MCF 10A (cell line): ENCODE results near the gene DCTPP1. TPM values are rescaled to one million over a fixed set of nuclear protein-coding genes. Genes with fewer than 3 reads are reported as not detected.

ENCODE experiments used
- BruUV-seq: library from RNA; stranded (reverse); fragments of 400-500 nt; replicated peaks from 2 replicates; lab custom pipeline; 2021; lab: Mats Ljungman, UMichigan
- CTCF ChIA-PET: fragments of 300-600 bp; sonication (Branson Sonifier 250); formaldehyde crosslinking; extraction: SDS; loops from one replicate; lab custom pipeline; 2021; ENCODE audit warnings: antibody characterized with exemption, inconsistent platforms; lab: Yijun Ruan, JAX
- POLR2A ChIA-PET: fragments of 300-600, 350-650 bp; sonication (Branson Sonifier 250); formaldehyde crosslinking; extraction: SDS; loops from one replicate; lab custom pipeline; 2020; ENCODE audit warnings: antibody characterized with exemption, inconsistent platforms; lab: Yijun Ruan, JAX
- DNase-seq: peaks from one replicate; pipeline ENCODE4 v3.0.0-alpha.2; 2018; ENCODE audit not compliant: unreplicated experiment
- H3K27ac Mint-ChIP-seq: one replicate; pipeline ENCODE4 v1.8.0; 2022; ENCODE audit warnings: mild to moderate bottlenecking, low read depth, mixed read lengths; ENCODE audit not compliant: unreplicated experiment
- H3K27me3 Mint-ChIP-seq: one replicate; pipeline ENCODE4 v1.8.0; 2022; ENCODE audit warnings: mixed read lengths; ENCODE audit not compliant: insufficient read depth, unreplicated experiment
- H3K36me3 Mint-ChIP-seq: one replicate; pipeline ENCODE4 v1.8.0; 2022; ENCODE audit warnings: mild to moderate bottlenecking, moderate library complexity, mixed read lengths; ENCODE audit not compliant: insufficient read depth, unreplicated experiment
- H3K4me1 Mint-ChIP-seq: one replicate; pipeline ENCODE4 v1.8.0; 2022; ENCODE audit warnings: mixed read lengths; ENCODE audit not compliant: insufficient read depth, unreplicated experiment
- H3K4me3 Mint-ChIP-seq: one replicate; pipeline ENCODE4 v1.8.0; 2022; ENCODE audit warnings: mild to moderate bottlenecking, moderate library complexity, mixed read lengths; ENCODE audit not compliant: unreplicated experiment
- H3K9me3 Mint-ChIP-seq: one replicate; pipeline ENCODE4 v1.8.0; 2022; ENCODE audit warnings: mixed read lengths; ENCODE audit not compliant: unreplicated experiment
- intact Hi-C: fragments of 100-400 bp; cut with micrococcal nuclease; formaldehyde crosslinking; loops from 2 replicates; pipeline ENCODE4 v1.14.1; 2022
- total RNA-seq: library from RNA; stranded (reverse); gene quantifications from 2 replicates; pipeline ENCODE4 v1.2.3, GENCODE V29; 2022
- TF ChIP-seq, protein P1 (sequence below): fragments of 200-600 bp; IDR thresholded peaks from one replicate; pipeline ENCODE4 v1.8.0; 2022; ENCODE audit warnings: antibody characterized with exemption, mild to moderate bottlenecking; ENCODE audit not compliant: unreplicated experiment

The DCTPP1 gene
- total RNA-seq, 1 experiment from 2014 or later, result 42.4 TPM

DNA sequence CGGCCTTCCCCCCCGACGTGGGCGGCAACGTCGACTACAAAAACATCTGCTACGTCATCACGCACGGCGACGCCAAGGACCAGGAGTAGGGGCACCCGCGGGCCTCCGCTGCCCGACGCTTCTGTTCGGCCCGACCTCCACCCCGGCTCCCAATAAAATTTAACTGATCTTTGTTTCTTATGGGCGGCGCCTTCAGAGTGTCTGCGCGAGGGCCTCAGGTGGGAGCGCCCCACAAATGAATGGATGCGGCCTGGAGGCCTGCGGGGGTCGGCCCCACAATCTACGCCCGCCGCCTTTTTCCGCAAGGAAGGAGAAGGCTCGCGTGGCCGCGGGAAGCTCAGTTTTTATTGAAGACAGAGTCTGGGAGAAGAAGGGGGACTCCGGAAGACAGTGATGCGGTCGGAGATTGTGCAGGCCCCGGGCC is 52.0 kb downstream of the DCTPP1 start:
- ChIA-PET CTCF (interaction anchor here (0.7 to 1.3 kb wide), 4 partner anchors 12 to 67 kb away, joined by 3 to 4 read pairs (median 4); partner anchors contain the start of gene ZNF48), POLR2A (interaction anchor here (0.9 to 3.7 kb wide), 18 partner anchors 9 to 312 kb away, joined by 3 to 20 read pairs (median 4); partner anchors contain the start of genes ALDOA, CD2BP2, DCTPP1 and ZNF48)
- TSS peak; percentile 80 for BruUV-seq
- Mint-ChIP-seq H3K36me3 (peaks cover 18% of the 10 kb centered on the region), H3K4me3 (peak overlapping the region; percentile 92), H3K9me3 (no peaks in the 10 kb centered on the region), H3K4me1 (peaks cover 13% of the 10 kb centered on the region), H3K27ac (peak overlapping the region; percentile 99), H3K27me3 (no peaks in the 10 kb centered on the region)
- intact Hi-C loops, result no loop called here
- TF ChIP-seq, protein P1, sequence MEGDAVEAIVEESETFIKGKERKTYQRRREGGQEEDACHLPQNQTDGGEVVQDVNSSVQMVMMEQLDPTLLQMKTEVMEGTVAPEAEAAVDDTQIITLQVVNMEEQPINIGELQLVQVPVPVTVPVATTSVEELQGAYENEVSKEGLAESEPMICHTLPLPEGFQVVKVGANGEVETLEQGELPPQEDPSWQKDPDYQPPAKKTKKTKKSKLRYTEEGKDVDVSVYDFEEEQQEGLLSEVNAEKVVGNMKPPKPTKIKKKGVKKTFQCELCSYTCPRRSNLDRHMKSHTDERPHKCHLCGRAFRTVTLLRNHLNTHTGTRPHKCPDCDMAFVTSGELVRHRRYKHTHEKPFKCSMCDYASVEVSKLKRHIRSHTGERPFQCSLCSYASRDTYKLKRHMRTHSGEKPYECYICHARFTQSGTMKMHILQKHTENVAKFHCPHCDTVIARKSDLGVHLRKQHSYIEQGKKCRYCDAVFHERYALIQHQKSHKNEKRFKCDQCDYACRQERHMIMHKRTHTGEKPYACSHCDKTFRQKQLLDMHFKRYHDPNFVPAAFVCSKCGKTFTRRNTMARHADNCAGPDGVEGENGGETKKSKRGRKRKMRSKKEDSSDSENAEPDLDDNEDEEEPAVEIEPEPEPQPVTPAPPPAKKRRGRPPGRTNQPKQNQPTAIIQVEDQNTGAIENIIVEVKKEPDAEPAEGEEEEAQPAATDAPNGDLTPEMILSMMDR, result no peak
- peak; percentile 84 for DNase-seq

- BruUV-seq, result no TSS peak
- H3K27ac Mint-ChIP-seq, result peak overlapping the region; percentile 99
- peaks cover 14% of the 10 kb centered on the region for H3K36me3 Mint-ChIP-seq
- H3K4me1 Mint-ChIP-seq, result peaks cover 13% of the 10 kb centered on the region
- no peak for DNase-seq
- TF ChIP-seq, protein P1, result no peak
- H3K9me3 Mint-ChIP-seq, result no peaks in the 10 kb centered on the region
- H3K27me3 Mint-ChIP-seq, result no peaks in the 10 kb centered on the region
- intact Hi-C loops, result no loop called here
- CTCF ChIA-PET, result interaction anchor here (0.7 to 1.3 kb wide), 4 partner anchors 11 to 32 kb away, joined by 3 to 4 read pairs (median 4); partner anchors contain the start of gene ZNF48
- POLR2A ChIA-PET, result interaction anchor here (0.9 to 3.7 kb wide), 18 partner anchors 8 to 312 kb away, joined by 3 to 20 read pairs (median 5); partner anchors contain the start of genes ALDOA, CD2BP2, ZNF48 and ZNF771
- peak overlapping the region; percentile 92 for H3K4me3 Mint-ChIP-seq
Observed at GRCh38 chr16:30377050-30377811, 52.6 kb downstream of the DCTPP1 start.

- intact Hi-C loops, result no loop called here
- no peaks in the 10 kb centered on the region for H3K27me3 Mint-ChIP-seq
- H3K36me3 Mint-ChIP-seq, result peaks cover 14% of the 10 kb centered on the region
- ChIA-PET CTCF (interaction anchor here (0.6 to 2.6 kb wide), 3 partner anchors 21 to 33 kb away, joined by 3 to 9 read pairs (median 3); no protein-coding TSS in a partner anchor), POLR2A (interaction anchor here (1.2 to 3.7 kb wide), 7 partner anchors 7 to 311 kb away, joined by 3 to 20 read pairs (median 7); partner anchors contain the start of genes ALDOA, CD2BP2, ZNF48 and ZNF771)
- peaks cover 20% of the 10 kb centered on the region for H3K4me1 Mint-ChIP-seq
- no TSS peak for BruUV-seq
- H3K9me3 Mint-ChIP-seq, result no peaks in the 10 kb centered on the region
- TF ChIP-seq, protein P1, result no peak
- no peak for DNase-seq
- H3K27ac Mint-ChIP-seq, result no peak overlapping the region
- H3K4me3 Mint-ChIP-seq, result no peak overlapping the region
Observed at GRCh38 chr16:30376461-30376902, 53.3 kb downstream of the DCTPP1 start.

- ChIA-PET CTCF (interaction anchor here (0.6 to 2.6 kb wide), 3 partner anchors 29 to 320 kb away, joined by 3 to 9 read pairs (median 6); no protein-coding TSS in a partner anchor), POLR2A (interaction anchor here (2.9 to 3.7 kb wide), 2 partner anchors 20 to 32 kb away, joined by 19 to 20 read pairs; partner anchors contain the start of genes ZNF48 and ZNF771)
- intact Hi-C loops, result no loop called here
- Mint-ChIP-seq H3K27me3 (no peaks in the 10 kb centered on the region), H3K27ac (no peak overlapping the region), H3K4me3 (no peak overlapping the region), H3K36me3 (peaks cover 13% of the 10 kb centered on the region), H3K4me1 (peaks cover 26% of the 10 kb centered on the region), H3K9me3 (no peaks in the 10 kb centered on the region)
- DNase-seq, result no peak
- BruUV-seq, result no TSS peak
- TF ChIP-seq, protein P1, result no peak
Observed at GRCh38 chr16:30375864-30376263, 54.0 kb downstream of the DCTPP1 start.
